Mammary epithelial cell (primary cell): ENCODE measurements around the gene KCTD10.

ENCODE experiments used
- EZH2 ChIP-seq: IDR thresholded peaks from 2 replicates; pipeline ENCODE4 v1.6.1; 2012; ENCODE audit warnings: low read length, inconsistent platforms, borderline replicate concordance
- TF ChIP-seq, protein P1 (sequence below), 2 donors: IDR thresholded peaks in 1 of 2; conservative IDR thresholded peaks in 1 of 2; 2 replicates each; pipeline ENCODE4 v1.5.1; 2011 to 2012; ENCODE audit warnings: inconsistent platforms in 2 of 2, low read length in 2 of 2, mild to moderate bottlenecking in 2 of 2, control low read depth in 1 of 2, low read depth in 1 of 2; ENCODE audit not compliant: insufficient read depth in 1 of 2; ENCODE audit errors: extremely low read depth in 1 of 2

DNA sequence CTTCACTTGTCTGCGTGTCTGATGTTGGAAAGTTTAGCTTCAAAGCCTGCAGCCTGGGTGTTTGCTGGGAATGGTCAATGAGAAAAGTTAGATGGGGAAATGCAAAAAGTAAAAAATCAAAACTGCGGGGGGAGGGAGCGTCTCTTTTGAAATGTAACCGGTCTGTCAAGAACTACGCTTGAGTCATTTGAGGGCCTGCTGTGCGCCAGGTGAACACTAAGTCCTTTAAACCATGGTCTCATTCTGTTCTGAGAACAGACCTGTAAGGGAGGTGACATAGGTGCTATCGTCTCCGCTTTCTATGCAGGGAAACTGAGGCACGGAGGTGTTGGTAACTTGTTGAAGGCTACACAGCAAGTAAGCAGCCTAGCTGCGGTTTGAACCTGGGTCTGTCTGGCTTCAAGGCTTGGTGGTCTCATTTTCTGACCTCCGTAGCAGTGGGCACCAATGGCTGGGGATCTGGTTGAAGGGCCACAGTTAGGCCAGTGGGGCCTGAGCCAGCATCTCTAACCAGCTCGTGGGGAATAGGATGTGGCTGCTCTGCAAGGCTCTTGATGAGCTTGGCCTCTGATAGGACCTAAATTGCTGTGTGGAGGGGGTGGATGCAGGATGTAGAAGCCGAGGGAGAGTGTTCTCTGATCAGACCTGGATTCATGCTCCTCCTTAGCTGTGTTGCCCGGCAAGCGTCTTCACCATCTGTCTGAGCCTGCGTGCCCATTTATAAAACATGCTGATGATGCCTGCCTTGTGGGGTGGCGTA is 41.5 kb downstream of the KCTD10 start:
- TF ChIP-seq, protein P1, sequence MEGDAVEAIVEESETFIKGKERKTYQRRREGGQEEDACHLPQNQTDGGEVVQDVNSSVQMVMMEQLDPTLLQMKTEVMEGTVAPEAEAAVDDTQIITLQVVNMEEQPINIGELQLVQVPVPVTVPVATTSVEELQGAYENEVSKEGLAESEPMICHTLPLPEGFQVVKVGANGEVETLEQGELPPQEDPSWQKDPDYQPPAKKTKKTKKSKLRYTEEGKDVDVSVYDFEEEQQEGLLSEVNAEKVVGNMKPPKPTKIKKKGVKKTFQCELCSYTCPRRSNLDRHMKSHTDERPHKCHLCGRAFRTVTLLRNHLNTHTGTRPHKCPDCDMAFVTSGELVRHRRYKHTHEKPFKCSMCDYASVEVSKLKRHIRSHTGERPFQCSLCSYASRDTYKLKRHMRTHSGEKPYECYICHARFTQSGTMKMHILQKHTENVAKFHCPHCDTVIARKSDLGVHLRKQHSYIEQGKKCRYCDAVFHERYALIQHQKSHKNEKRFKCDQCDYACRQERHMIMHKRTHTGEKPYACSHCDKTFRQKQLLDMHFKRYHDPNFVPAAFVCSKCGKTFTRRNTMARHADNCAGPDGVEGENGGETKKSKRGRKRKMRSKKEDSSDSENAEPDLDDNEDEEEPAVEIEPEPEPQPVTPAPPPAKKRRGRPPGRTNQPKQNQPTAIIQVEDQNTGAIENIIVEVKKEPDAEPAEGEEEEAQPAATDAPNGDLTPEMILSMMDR (conservative IDR thresholded peaks at IDR 0.05 in 1 of 2, IDR thresholded peaks at IDR 0.05 in 1 of 2; ENCODE audit: extremely low read depth in 1 of 2, insufficient read depth in 1 of 2, low read depth in 1 of 2, low read length in 2 of 2): no peak
- no peak for TF ChIP-seq EZH2
